ENCODE results near the gene ERLIN1.

DNA sequence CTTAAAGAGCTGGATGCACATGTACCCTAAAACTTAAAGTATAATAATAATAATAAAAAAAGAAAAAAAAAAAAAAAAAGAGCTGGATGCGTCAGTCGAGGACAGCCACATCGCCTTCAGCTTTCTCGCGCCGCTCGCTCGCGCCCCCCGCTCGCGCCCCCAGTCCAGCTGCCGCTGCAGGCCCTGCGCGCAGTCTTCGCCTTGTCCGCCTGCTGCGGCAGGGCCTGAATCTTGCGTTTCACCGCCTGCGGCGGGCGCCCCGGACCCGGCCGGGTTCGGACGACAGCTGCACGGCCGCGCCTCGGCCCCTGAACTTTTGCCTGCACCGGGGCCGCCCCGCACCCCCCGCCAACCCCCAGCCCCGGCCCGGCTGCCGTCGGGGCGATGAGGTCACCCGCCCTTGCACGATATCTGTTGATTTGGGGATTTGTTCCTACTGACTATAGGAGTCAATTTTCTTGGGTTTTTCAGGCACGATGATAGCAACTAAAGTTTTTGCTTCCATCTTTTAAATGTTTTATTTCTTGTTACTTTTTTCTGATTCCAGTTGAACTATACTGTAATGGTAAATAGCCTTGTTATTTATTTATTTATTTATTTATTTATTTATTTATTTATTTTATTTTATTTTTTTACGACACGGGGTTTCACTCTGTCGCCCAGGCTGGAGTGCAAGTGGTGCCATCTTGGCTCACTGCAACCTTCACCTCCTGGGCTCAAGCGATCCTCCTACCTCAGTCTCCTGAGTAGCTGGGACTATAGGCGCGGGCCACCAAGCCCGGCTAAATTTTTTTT is 70.7 kb downstream of the ERLIN1 start:
- TF ChIP-seq, protein P1, sequence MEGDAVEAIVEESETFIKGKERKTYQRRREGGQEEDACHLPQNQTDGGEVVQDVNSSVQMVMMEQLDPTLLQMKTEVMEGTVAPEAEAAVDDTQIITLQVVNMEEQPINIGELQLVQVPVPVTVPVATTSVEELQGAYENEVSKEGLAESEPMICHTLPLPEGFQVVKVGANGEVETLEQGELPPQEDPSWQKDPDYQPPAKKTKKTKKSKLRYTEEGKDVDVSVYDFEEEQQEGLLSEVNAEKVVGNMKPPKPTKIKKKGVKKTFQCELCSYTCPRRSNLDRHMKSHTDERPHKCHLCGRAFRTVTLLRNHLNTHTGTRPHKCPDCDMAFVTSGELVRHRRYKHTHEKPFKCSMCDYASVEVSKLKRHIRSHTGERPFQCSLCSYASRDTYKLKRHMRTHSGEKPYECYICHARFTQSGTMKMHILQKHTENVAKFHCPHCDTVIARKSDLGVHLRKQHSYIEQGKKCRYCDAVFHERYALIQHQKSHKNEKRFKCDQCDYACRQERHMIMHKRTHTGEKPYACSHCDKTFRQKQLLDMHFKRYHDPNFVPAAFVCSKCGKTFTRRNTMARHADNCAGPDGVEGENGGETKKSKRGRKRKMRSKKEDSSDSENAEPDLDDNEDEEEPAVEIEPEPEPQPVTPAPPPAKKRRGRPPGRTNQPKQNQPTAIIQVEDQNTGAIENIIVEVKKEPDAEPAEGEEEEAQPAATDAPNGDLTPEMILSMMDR (conservative IDR thresholded peaks at IDR 0.05 in 1 of 2, IDR thresholded peaks at IDR 0.05 in 1 of 2; ENCODE audit: extremely low read depth in 1 of 2, insufficient read depth in 1 of 2, low read depth in 1 of 2, low read length in 2 of 2) = no peak
- no peak for TF ChIP-seq EZH2 (IDR thresholded peaks at IDR 0.05; ENCODE audit: borderline replicate concordance, low read length)

All from mammary epithelial cell (primary cell).